HUES6 (cell line): ENCODE data around the gene ABCA13.

Source experiments
- H3K27ac ChIP-seq: 2 replicates; pipeline ENCODE4 v1.7.0; 2013; ENCODE audit warnings: low read depth, mild to moderate bottlenecking, low read length, inconsistent platforms
- H3K27me3 ChIP-seq: 2 replicates; pipeline ENCODE4 v1.6.1; 2013; ENCODE audit warnings: low read length; ENCODE audit not compliant: control insufficient read depth, insufficient read depth
- H3K36me3 ChIP-seq: 2 replicates; pipeline ENCODE4 v1.6.1; 2013; ENCODE audit warnings: low read length; ENCODE audit not compliant: control insufficient read depth, insufficient read depth
- H3K4me1 ChIP-seq: 2 replicates; pipeline ENCODE4 v1.6.1; 2013; ENCODE audit warnings: low read length; ENCODE audit not compliant: control insufficient read depth, insufficient read depth
- H3K4me3 ChIP-seq: 2 replicates; pipeline ENCODE4 v1.5.1; 2013; ENCODE audit warnings: low read depth, low read length
- H3K9ac ChIP-seq: one replicate; pipeline ENCODE4 v1.6.1; 2013; ENCODE audit warnings: mild to moderate bottlenecking, low read length
- H3K9me3 ChIP-seq: 2 replicates; pipeline ENCODE4 v1.6.1; 2013; ENCODE audit warnings: low read depth, low read length; ENCODE audit not compliant: control insufficient read depth, insufficient read depth

Gene ABCA13

GRCh38 chr7:48149058-48149457, 22.2 kb upstream of the ABCA13 start:
- H3K27me3 ChIP-seq = no peaks in the 10 kb centered on the region
- H3K36me3 ChIP-seq = no peaks in the 10 kb centered on the region
- H3K4me1 ChIP-seq = peaks cover 19% of the 10 kb centered on the region
- no peak overlapping the region for H3K27ac ChIP-seq
- H3K9ac ChIP-seq = no peak overlapping the region
- H3K9me3 ChIP-seq = peaks cover 17% of the 10 kb centered on the region; the same call in 1 of the 2 replicates
- no peak overlapping the region for H3K4me3 ChIP-seq

DNA sequence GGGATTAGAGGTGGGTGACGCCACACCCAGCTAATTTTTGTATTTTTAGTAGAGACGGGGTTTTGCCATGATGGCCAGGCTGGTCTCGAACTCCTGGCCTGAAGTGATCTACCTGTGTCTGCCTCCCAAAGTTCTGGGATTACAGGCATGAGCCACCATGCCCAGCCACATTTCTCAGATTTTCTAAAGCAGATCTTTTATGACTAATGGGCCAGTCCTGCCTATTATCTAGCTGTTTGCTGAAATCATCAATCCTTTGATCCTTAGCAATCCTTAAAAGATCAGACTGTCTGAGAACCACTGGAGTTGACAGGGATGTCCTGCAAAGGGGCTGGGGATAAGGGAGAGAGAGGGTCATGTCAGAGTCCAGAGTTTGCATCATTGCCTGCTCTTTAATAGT, 21.2 kb upstream of the ABCA13 start:
- Histone ChIP-seq H3K4me3 (no peak overlapping the region), H3K4me1 (peaks cover 19% of the 10 kb centered on the region), H3K36me3 (no peaks in the 10 kb centered on the region), H3K27me3 (no peaks in the 10 kb centered on the region), H3K27ac (no peak overlapping the region), H3K9me3 (peaks cover 10% of the 10 kb centered on the region; the same call in 1 of the 2 replicates), H3K9ac (no peak overlapping the region)

GRCh38 chr7:48154792-48155413, 16.4 kb upstream of the ABCA13 start:
- no peaks in the 10 kb centered on the region for H3K4me1 ChIP-seq
- no peak overlapping the region for H3K9ac ChIP-seq
- no peaks in the 10 kb centered on the region for H3K36me3 ChIP-seq
- no peaks in the 10 kb centered on the region for H3K27me3 ChIP-seq
- no peak overlapping the region for H3K4me3 ChIP-seq
- no peak overlapping the region for H3K27ac ChIP-seq
- peaks cover 10% of the 10 kb centered on the region; the same call in 1 of the 2 replicates for H3K9me3 ChIP-seq

DNA sequence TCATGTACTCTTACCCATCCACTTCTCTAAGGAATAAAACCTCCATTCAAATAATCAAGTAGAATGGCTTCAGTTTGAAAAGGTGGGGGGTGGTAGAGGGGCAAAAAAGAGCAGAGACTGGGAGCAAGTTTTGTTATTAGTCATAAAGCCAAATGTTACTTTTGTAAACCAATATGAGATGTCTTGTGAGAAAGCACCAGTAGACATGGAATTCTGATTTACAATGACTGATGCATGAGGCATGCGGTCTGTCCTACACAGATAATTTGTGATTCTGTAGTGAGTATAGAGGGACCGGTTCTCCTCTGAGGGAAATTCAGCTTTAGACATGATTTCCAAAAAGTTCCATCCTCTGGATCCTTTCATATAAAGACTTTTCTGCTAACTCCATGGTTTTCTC, 12.9 kb upstream of the ABCA13 start:
- H3K9me3 ChIP-seq = peaks cover 9% of the 10 kb centered on the region
- H3K36me3 ChIP-seq = no peaks in the 10 kb centered on the region
- no peaks in the 10 kb centered on the region for H3K27me3 ChIP-seq
- H3K4me3 ChIP-seq = no peak overlapping the region
- H3K4me1 ChIP-seq = no peaks in the 10 kb centered on the region
- no peak overlapping the region for H3K27ac ChIP-seq
- no peak overlapping the region for H3K9ac ChIP-seq

DNA sequence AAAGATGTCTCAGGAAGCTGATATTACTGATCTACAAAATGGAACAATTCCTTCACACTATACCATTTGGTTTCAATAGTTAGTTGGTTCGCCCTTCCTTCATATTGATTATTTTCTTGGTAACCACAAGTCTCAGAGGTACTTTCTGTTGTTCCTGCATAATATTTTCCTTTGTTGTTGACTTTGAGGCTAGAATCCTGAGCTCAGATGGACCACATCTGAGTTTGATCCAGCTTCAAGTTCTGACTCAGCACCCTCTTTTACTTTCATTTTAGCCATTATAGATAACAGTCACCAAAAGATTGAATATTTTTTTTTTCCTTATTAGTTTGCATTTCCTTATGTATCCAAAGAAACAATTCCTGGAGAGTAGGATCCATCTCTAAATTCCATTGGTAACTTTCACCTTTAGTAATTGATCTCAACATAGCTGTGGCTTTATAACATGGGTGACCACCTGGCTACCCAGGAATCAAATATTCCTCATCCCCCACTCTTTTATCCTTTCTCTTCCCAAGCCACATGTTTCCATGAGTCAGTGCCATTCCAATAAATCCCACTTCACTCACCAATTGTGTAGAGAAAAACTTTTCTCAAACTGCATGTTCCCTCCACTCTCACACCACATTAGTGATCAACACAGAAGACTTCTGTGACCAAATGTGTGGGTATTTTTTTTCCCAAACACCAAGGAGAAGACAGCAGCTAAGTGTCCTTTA, 9.7 kb upstream of the ABCA13 start:
- no peak overlapping the region for H3K27ac ChIP-seq
- no peaks in the 10 kb centered on the region for H3K27me3 ChIP-seq
- no peaks in the 10 kb centered on the region for H3K36me3 ChIP-seq
- no peak overlapping the region for H3K9ac ChIP-seq
- peaks cover 16% of the 10 kb centered on the region for H3K9me3 ChIP-seq
- H3K4me3 ChIP-seq = no peak overlapping the region
- H3K4me1 ChIP-seq = no peaks in the 10 kb centered on the region

DNA sequence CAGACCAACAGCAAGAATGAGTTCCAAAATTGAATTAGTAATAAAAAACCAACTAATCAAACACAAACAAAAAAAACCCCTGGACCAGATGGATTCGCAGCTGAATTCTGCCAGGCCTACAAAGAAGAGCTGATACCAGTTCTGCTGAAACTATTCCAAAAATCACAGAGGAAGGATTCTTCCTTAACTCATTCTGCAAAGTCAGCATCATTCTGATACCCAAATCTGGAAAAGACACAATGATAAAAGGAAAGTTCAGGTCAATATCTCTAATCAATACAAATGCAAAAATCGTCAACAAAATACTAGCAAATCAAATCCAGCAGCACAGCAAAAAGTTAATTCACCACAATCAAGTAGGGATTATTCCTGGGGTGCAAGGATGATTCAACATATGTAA, 6.1 kb upstream of the ABCA13 start:
- Histone ChIP-seq H3K4me3 (no peak overlapping the region), H3K27ac (no peak overlapping the region), H3K36me3 (no peaks in the 10 kb centered on the region), H3K9ac (no peak overlapping the region), H3K9me3 (peaks cover 30% of the 10 kb centered on the region), H3K4me1 (no peaks in the 10 kb centered on the region), H3K27me3 (no peaks in the 10 kb centered on the region)

DNA sequence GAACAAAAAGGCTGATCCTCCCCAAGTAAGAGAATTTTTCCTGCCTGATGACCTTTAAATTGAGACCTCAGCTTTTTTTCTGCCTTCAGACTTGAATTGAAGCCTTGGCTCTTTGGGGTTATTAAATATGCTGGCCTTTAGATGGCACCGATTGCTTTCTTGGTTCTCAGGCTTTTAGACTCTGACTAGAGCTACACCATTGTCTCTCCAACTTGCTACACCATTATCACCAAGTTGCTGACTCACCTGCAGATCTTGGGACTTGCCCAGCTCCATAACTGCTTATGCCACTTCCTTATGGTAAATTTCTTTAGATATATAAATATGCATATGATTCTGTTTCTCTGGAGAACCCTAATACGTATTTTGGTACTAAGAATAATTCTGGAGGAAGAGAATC, 3.1 kb upstream of the ABCA13 start:
- no peak overlapping the region for H3K4me3 ChIP-seq
- H3K27me3 ChIP-seq = no peaks in the 10 kb centered on the region
- no peaks in the 10 kb centered on the region for H3K36me3 ChIP-seq
- H3K9ac ChIP-seq = no peak overlapping the region
- peaks cover 29% of the 10 kb centered on the region for H3K9me3 ChIP-seq
- no peaks in the 10 kb centered on the region for H3K4me1 ChIP-seq
- H3K27ac ChIP-seq = no peak overlapping the region

DNA sequence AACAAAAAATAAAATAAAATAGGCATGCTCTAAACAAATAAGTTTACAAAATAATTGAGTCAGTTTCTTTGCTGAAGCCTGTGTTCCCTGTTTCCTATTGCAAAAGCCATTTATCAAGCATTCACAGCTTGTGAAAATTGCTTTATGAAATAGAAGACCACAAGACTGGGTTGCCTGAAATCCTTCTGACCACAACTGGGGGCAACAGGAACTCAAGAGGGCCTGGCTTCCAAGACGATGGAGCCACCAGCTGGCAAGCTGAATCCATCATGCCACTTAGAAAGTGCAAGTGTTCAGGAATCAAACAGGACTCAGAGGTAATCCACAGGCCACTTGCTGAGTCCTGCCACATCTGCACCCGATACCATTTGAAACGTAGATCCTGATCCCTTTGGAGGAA, 752 bp upstream of the ABCA13 start:
- no peaks in the 10 kb centered on the region for H3K36me3 ChIP-seq
- no peak overlapping the region for H3K4me3 ChIP-seq
- H3K9me3 ChIP-seq = peaks cover 17% of the 10 kb centered on the region
- H3K4me1 ChIP-seq = no peaks in the 10 kb centered on the region
- H3K27ac ChIP-seq = no peak overlapping the region
- peaks cover under 1% of the 10 kb centered on the region; the same call in 1 of the 2 replicates for H3K27me3 ChIP-seq
- no peak overlapping the region for H3K9ac ChIP-seq

GRCh38 chr7:48173313-48173712, 2.1 kb downstream of the ABCA13 start:
- no peaks in the 10 kb centered on the region for H3K36me3 ChIP-seq
- peaks cover 17% of the 10 kb centered on the region for H3K27me3 ChIP-seq
- H3K9me3 ChIP-seq = peaks cover 13% of the 10 kb centered on the region
- no peak overlapping the region for H3K9ac ChIP-seq
- peaks cover 15% of the 10 kb centered on the region for H3K4me1 ChIP-seq
- no peak overlapping the region for H3K27ac ChIP-seq
- no peak overlapping the region for H3K4me3 ChIP-seq

GRCh38 chr7:48173756-48174382, 2.6 kb downstream of the ABCA13 start:
- Histone ChIP-seq H3K9me3 (peaks cover 10% of the 10 kb centered on the region), H3K36me3 (no peaks in the 10 kb centered on the region), H3K27ac (no peak overlapping the region), H3K4me3 (no peak overlapping the region), H3K27me3 (peaks cover 17% of the 10 kb centered on the region), H3K4me1 (peaks cover 15% of the 10 kb centered on the region), H3K9ac (no peak overlapping the region)

DNA sequence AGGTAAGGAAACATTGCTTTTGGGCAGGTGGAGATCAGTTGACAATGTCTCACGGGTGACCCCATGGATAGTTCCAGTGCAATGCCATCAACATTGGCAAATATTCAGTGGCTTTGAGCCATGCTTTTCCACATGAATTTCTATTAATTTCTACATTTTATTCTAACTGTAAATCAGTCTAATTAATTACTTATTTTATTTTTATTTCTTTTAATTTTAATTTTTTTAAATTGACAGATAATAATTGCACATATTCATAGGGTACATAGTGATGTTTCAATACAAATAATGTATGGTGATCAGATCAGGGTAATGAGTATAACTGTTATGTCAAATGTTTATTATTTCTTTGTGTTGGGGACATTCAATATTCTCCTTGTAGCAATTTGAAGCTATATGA, 3.8 kb downstream of the ABCA13 start:
- peaks cover 24% of the 10 kb centered on the region for H3K27me3 ChIP-seq
- H3K4me3 ChIP-seq = no peak overlapping the region
- H3K9me3 ChIP-seq = 0 out of 2 replicates have a peak, but pooled peaks cover 3% of the 10 kb centered on the region
- H3K9ac ChIP-seq = no peak overlapping the region
- peaks cover 15% of the 10 kb centered on the region for H3K4me1 ChIP-seq
- H3K27ac ChIP-seq = no peak overlapping the region
- no peaks in the 10 kb centered on the region for H3K36me3 ChIP-seq
